Upper lobe of right lung (tissue), 1 donor: ENCODE results near the gene SMIM45.

Experiments
- ATAC-seq: fragments of 200-7000 bp; cut with Tn5 transposase; one replicate; pipeline ENCODE4 v1.9.1; 2020; ENCODE audit warnings: mild to moderate bottlenecking, moderate library complexity
- DNase-seq: peaks from one replicate; pipeline ENCODE4 v3.0.0-alpha.2; 2020
- H3K27ac ChIP-seq: fragments of 200-600 bp; one replicate; pipeline ENCODE4 v1.8.0; 2022
- H3K27me3 ChIP-seq: fragments of 200-600 bp; one replicate; pipeline ENCODE4 v1.8.0; 2022; ENCODE audit warnings: mild to moderate bottlenecking
- H3K36me3 ChIP-seq: fragments of 200-600 bp; one replicate; pipeline ENCODE4 v1.8.0; 2022
- H3K4me1 ChIP-seq: fragments of 200-600 bp; one replicate; pipeline ENCODE4 v1.8.0; 2022
- H3K4me3 ChIP-seq: fragments of 200-600 bp; one replicate; pipeline ENCODE4 v1.8.0; 2022; ENCODE audit warnings: mild to moderate bottlenecking
- H3K9me3 ChIP-seq: fragments of 200-600 bp; one replicate; pipeline ENCODE4 v1.8.0; 2022
- intact Hi-C: fragments of 100-400 bp; cut with DNase I; formaldehyde crosslinking; loops from one replicate; pipeline ENCODE4 v1.11.0; 2022
- TF ChIP-seq, protein P1 (sequence below): fragments of 200-600 bp; IDR thresholded peaks from one replicate; pipeline ENCODE4 v1.8.0; 2022; ENCODE audit warnings: antibody characterized with exemption
- donor health status: DM: no; HTN: yes; CAD: no; lungs with severe emphysema.

SMIM45 gene

DNA sequence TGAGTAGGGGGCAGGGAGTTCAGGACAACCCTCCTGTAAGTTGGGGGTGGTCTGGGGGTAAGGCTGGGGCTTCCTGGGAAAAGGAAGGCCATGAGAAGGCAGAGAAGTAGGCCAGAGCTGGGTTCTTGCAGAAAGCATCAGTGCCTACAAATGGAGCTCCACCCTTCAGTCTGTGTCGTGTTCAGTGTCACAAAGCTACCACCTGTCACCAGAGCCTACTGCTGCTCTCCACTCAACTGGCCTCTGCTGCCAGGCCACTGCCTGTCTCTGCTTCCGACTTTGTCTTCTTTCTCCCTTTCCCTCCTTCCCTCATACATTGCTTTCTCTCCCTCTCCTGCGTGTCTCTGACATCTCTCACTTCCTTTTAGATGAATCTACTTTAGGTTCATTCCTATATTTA, 43.3 kb downstream of the SMIM45 start:
- peak; percentile 19 for DNase-seq
- intact Hi-C loops = no loop called here

GRCh38 chr22:41996826-41997225, 44.9 kb downstream of the SMIM45 start:
- no peaks in the 10 kb centered on the region for H3K27me3 ChIP-seq
- H3K9me3 ChIP-seq = no peaks in the 10 kb centered on the region
- DNase-seq = peak; percentile 35
- TF ChIP-seq, protein P1, sequence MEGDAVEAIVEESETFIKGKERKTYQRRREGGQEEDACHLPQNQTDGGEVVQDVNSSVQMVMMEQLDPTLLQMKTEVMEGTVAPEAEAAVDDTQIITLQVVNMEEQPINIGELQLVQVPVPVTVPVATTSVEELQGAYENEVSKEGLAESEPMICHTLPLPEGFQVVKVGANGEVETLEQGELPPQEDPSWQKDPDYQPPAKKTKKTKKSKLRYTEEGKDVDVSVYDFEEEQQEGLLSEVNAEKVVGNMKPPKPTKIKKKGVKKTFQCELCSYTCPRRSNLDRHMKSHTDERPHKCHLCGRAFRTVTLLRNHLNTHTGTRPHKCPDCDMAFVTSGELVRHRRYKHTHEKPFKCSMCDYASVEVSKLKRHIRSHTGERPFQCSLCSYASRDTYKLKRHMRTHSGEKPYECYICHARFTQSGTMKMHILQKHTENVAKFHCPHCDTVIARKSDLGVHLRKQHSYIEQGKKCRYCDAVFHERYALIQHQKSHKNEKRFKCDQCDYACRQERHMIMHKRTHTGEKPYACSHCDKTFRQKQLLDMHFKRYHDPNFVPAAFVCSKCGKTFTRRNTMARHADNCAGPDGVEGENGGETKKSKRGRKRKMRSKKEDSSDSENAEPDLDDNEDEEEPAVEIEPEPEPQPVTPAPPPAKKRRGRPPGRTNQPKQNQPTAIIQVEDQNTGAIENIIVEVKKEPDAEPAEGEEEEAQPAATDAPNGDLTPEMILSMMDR = no peak
- intact Hi-C loops = no loop called here
- no peak for ATAC-seq
- no peaks in the 10 kb centered on the region for H3K4me1 ChIP-seq
- H3K27ac ChIP-seq = no peak overlapping the region
- H3K4me3 ChIP-seq = no peak overlapping the region
- H3K36me3 ChIP-seq = no peaks in the 10 kb centered on the region

More for the DNA sequence above, 43.3 kb downstream of the SMIM45 start:
- TF ChIP-seq, protein P1 = no peak
- H3K27me3 ChIP-seq = no peaks in the 10 kb centered on the region
- no peaks in the 10 kb centered on the region for H3K36me3 ChIP-seq
- no peak overlapping the region for H3K4me3 ChIP-seq
- no peaks in the 10 kb centered on the region for H3K4me1 ChIP-seq
- H3K27ac ChIP-seq = no peak overlapping the region
- no peak for ATAC-seq
- no peaks in the 10 kb centered on the region for H3K9me3 ChIP-seq

GRCh38 chr22:41998361-41999261, 46.7 kb downstream of the SMIM45 start, which contains the start of gene WBP2NL:
Gene WBP2NL (plus strand): TSS chr22:41998788. CDS start chr22:41998819, 31 bp downstream.
- Histone ChIP-seq H3K4me1 (no peaks in the 10 kb centered on the region), H3K27me3 (no peaks in the 10 kb centered on the region), H3K27ac (no peak within 1 kb of the TSS), H3K36me3 (no peaks in the 10 kb centered on the region), H3K4me3 (peak within 1 kb of the TSS; percentile 51), H3K9me3 (no peaks in the 10 kb centered on the region)
- TF ChIP-seq, protein P1 = no peak
- peak; percentile 92 for DNase-seq
- ATAC-seq = peak; percentile 96
- intact Hi-C loops = no loop called here

DNA sequence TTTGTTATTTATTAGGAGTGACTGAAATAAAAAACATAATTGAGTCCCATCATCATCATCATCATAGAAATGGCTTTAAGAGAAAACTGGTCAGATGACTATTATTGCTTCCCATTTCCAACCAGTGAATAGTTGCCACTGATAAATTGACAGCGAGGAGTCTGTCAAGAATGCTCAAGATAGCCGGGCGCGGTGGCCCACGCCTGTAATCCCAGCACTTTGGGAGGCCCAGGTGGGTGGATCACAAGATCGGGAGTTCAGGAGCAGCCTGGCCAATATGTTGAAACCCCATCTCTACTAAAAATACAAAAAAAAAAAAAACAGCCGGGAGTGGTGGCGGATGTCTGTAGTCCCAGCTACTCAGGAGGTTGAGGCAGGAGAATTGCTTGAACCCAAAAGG, 48.5 kb downstream of the SMIM45 start:
- no peak for ATAC-seq
- Histone ChIP-seq H3K4me1 (no peaks in the 10 kb centered on the region), H3K27ac (no peak overlapping the region), H3K27me3 (no peaks in the 10 kb centered on the region), H3K9me3 (peaks cover under 1% of the 10 kb centered on the region), H3K4me3 (no peak overlapping the region), H3K36me3 (no peaks in the 10 kb centered on the region)
- intact Hi-C loops = no loop called here
- DNase-seq = no peak
- TF ChIP-seq, protein P1 = no peak

- no peaks in the 10 kb centered on the region for H3K27me3 ChIP-seq
- H3K36me3 ChIP-seq = no peaks in the 10 kb centered on the region
- peaks cover 6% of the 10 kb centered on the region for H3K9me3 ChIP-seq
- ATAC-seq = no peak
- TF ChIP-seq, protein P1 = no peak
- H3K27ac ChIP-seq = no peak overlapping the region
- DNase-seq = no peak
- intact Hi-C loops = no loop called here
- H3K4me3 ChIP-seq = no peak overlapping the region
- H3K4me1 ChIP-seq = no peaks in the 10 kb centered on the region
These were observed 49.2 kb downstream of the SMIM45 start for GRCh38 chr22:42001121-42001520.
